Skeletal muscle cell (primary cell): ENCODE data around the gene FAM111B.
"Not testable (repeated sequence)": the region's sequence is repeated elsewhere in the genome, so short reads cannot be mapped to it uniquely, and the experiment has no call there.

Source experiments
- DNase-seq: peaks from one replicate; pipeline ENCODE4 v3.0.0-alpha.2; 2010; ENCODE audit warnings: low read depth
- H3K4me3 ChIP-seq: 2 replicates; pipeline ENCODE4 v1.5.1; 2011; ENCODE audit warnings: low read depth, mild to moderate bottlenecking, control low read depth, low read length, moderate library complexity

FAM111B gene

DNA sequence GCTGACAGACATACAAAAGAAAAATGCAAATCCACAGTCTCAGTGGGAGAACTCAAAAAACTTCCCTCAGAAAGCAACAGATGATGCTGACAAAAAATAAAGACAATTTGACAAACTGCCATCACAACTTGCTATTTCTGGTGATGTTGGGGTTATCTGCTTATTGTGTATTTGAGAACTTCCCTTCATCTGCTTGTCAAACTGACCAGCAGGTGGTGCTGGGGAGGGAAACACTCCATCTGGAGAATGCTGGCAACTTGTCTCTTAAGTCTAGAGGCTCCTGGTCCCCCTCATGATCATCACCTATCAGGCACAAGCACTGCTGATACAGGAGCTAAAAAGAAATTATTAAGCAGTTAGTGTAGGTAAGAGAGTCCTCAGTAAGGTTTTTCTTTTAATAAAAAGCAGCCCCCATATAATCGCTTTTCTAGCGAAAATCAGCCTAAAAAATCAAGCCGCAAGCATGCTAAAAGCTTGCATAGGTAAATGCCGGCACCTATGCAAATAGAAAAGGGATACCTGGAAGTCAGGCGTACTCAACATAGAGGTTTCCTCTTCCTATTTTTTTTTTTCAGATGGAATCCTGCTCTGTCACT is 9.8 kb upstream of the FAM111B start:
- peak; percentile 16 for DNase-seq
- H3K4me3 ChIP-seq = no peak overlapping the region

DNA sequence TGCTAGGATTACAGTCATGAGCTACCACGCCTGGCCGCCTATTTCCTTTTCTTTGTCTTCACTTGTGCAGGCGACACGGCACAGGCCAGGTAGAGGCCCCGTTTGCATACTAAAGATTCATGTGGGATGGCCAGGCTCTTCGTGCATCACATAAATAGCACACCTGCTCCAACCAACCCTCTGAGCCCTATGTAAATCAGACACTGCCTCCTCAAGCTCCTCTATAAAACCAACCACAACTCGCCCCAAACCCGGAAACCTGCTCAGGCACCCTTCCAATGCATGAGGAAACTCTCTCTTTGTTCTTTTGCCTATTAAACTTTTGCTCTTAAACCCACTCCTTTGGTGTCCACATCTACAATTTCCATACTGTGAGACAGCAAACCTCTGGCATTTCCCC is 9.1 kb upstream of the FAM111B start:
- not testable (repeated sequence) for H3K4me3 ChIP-seq, DNase-seq

DNA sequence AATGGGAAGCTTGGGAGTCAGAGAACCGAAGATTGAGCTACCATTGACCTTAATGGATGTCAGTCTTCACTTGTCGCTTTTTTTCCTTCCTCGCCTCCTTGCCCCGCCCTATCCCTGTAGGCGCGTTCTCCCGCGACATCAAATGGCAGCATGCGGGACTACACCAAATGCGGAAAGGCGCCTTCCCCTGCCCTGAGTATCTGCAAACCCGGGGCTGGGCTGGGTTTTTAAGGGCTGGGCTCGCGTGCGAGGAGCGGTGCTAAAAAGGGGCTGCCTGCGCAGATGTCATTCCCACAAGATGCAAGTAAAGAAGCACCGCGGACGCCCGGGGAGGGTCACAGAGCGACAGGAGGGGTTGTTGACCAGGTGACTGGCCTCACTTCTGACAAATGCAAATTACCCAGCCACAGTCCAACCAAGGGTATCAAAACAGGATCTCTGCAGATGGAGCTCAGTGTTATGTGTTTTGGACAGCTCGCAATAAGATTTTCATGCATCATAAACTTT is 4.7 kb upstream of the FAM111B start:
- H3K4me3 ChIP-seq = peak overlapping the region; percentile 27
- DNase-seq = no peak

GRCh38 chr11:59107721-59108120 is 684 bp downstream of the FAM111B start:
- H3K4me3 ChIP-seq = peak overlapping the region; percentile 60
- not testable (repeated sequence) for DNase-seq

DNA sequence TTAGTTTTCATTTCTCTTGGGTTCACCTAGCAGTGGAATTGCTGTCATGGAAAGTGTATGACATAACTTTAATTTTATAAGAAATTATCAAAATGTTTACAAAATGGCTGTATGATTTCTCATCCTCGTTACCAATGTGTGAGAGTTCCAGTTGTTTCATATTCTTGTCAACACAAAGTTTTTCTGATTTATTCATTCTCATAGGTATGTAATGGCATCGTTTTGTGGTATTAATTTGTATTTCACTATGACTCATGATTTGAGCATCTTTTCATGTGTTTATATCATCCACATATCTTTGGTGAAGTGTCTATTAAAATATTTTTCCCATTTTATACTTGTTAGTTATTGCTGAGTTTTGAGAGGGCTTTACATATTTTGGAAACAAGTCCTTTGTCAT is 5.5 kb downstream of the FAM111B start:
- no peak overlapping the region for H3K4me3 ChIP-seq
- no peak for DNase-seq

DNA sequence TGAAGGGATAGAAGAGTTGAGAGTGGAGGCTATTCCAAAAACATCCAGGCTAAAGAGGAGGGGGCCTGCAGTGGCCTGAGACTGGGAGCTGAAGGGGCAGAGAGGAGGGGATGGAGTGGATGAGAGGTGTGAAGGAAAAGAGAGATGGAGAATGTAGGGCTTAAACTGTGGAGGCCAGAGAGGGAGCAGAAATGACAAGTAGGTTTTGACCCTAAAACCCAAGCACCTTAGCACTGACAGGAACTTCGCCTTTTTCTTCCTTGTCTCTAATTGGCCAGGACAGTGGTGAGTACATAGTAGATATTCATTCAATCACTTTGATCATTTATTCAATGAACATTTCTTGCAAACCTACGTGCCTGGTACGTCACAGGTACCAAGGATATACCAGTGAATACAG is 7.3 kb downstream of the FAM111B start:
- DNase-seq = no peak
- no peak overlapping the region for H3K4me3 ChIP-seq

GRCh38 chr11:59115553-59115952 is 8.5 kb downstream of the FAM111B start:
- no peak for DNase-seq
- H3K4me3 ChIP-seq = no peak overlapping the region

DNA sequence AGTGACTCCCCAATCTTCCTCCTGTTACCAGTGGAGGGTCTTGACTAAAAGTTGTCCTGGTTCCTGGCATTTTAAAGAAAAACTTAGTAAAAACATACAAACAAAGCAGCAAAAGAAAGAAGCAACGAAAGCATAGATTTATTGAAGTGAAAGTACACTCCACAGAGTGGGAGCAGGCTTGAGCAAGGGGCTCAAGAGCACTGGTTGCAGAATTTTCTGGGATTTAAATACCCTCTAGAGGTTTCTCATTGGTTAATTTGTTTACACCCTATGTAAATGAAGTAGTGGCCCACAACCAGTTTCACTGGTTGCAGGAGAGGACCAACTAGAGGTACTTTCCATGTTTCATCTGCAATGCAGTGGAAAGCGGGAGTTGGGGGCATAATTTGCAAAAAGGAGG is 10.7 kb downstream of the FAM111B start:
- no peak overlapping the region for H3K4me3 ChIP-seq
- DNase-seq = no peak

DNA sequence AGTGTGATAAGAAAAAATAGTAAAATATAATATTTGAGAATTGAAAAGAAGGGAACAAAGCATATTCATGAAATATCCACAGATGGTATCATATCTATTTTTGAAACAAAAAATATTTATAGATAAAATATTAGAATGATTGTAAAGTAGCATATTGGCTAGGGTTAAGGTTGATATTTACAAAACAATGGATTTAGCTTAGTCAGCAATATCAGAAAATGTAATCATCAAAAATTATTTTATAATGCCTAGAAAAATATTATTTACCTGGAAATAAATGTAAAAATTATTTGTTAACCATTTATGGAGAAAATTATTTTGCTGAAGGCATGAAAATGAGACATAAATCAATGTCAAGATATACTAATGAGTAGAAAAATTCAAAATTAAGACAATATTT is 12.8 kb downstream of the FAM111B start:
- H3K4me3 ChIP-seq = no peak overlapping the region
- no peak for DNase-seq

- no peak overlapping the region for H3K4me3 ChIP-seq
- peak; percentile 24 for DNase-seq
Measured at GRCh38 chr11:59135648-59136461, 28.8 kb downstream of the FAM111B start.

DNA sequence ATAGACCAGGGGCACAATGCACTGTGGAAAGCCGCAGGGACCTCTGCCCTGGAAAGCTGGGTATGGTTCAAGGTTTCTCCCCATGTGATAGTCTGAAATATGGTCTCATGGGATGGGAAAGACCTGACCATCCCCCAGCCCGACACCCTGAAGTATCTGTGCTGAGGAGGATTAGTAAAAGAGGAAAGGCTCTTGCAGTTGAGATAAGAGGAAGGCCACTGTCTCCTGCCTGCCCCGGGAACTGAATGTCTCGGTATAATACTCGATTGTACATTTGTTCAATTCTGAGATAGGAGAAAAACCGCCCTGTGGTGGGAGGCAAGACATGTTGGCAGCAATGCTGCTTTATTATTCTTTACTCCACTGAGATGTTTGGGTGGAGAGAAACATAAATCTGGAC is 29.5 kb downstream of the FAM111B start:
- not testable (repeated sequence) for DNase-seq, H3K4me3 ChIP-seq

- no peak for DNase-seq
- H3K4me3 ChIP-seq = no peak overlapping the region
Measured at GRCh38 chr11:59137190-59137589, 30.2 kb downstream of the FAM111B start.

DNA sequence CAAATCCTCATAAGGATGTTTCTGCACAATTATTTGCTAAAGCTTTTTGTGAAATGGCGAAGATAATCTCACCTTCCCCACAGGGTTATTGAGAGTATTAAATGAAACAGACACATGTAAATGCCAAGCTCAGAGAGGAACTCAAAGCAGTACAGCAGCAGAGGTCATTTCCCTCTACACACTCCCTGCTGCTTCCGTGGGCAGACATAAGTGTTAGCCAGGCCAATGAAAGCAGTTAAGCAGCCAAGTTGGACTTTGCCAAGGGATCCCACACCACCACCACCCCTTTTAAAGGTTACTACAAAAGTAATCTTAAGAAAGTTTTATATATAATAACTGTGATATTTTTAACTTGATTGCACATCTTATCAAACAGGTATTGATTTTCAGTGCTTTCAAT is 31.6 kb downstream of the FAM111B start:
- H3K4me3 ChIP-seq = no peak overlapping the region
- DNase-seq = no peak

DNA sequence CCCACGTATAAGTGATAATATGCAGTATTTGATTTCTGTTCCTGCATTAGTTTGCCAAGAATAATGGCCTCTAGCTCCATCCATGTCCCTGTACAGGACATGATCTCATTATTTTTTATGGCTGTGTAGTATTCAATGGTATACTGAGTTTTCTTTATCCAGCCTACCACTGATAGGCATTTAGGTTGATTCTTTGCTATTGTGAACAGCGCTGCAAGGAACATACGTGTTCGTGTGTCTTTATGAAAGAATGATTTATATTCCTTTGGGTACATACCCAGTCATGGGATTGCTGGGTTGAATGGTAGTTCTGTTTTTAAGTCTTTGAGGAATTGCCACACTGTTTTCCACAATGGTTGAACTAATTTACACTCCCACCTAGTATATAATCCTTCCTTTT is 34.2 kb downstream of the FAM111B start:
- no peak overlapping the region for H3K4me3 ChIP-seq
- DNase-seq = no peak

DNA sequence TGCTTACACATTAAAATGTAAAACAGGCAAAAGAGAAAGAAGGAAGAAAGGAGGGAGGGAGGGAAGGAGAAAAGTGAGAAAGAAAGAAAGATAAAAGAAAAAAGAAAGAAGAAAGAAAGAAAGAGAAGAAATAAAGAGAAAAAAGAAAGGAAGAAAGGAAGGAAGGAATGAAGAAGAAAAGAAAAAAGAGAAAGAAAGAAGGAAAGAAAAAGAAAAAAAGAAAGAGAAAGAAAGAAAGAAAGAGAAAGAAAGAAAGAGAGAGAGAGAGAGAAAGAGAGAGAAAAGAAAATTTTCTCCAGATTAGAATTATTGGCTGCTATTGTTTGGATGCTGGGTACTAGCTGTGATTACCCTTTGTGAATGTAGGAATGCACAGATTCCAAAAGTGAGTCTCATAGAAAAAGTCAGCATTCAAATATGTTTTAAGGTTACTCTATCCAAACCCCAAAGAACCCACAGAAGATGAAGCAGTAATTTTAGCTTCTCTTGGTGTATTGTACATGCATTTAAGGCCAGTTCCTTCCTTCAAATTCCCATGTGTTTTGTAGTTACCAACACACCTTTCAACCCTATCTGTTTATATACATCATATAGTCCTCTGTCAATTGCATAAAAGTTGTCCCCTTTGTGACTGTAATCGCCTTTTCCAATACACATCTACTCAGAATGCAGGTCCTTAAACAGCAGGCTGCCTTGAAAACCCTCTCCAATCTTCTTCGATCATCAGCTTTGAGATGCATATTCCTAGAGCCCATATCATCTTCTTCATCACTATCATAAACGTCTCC is 34.8 kb downstream of the FAM111B start:
- H3K4me3 ChIP-seq = peak overlapping the region; percentile 85
- no peak for DNase-seq

GRCh38 chr11:59142530-59143507 is 35.8 kb downstream of the FAM111B start, which contains the start of gene FAM111A:
FAM111A (plus strand) TSS chr11:59142856; CDS start chr11:59148873, 6,017 bp downstream.
- DNase-seq = peak; percentile 43
- H3K4me3 ChIP-seq = peak within 1 kb of the TSS; percentile 85

GRCh38 chr11:59144096-59144495 is 37.1 kb downstream of the FAM111B start:
- no peak for DNase-seq
- H3K4me3 ChIP-seq = peak overlapping the region; percentile 61

DNA sequence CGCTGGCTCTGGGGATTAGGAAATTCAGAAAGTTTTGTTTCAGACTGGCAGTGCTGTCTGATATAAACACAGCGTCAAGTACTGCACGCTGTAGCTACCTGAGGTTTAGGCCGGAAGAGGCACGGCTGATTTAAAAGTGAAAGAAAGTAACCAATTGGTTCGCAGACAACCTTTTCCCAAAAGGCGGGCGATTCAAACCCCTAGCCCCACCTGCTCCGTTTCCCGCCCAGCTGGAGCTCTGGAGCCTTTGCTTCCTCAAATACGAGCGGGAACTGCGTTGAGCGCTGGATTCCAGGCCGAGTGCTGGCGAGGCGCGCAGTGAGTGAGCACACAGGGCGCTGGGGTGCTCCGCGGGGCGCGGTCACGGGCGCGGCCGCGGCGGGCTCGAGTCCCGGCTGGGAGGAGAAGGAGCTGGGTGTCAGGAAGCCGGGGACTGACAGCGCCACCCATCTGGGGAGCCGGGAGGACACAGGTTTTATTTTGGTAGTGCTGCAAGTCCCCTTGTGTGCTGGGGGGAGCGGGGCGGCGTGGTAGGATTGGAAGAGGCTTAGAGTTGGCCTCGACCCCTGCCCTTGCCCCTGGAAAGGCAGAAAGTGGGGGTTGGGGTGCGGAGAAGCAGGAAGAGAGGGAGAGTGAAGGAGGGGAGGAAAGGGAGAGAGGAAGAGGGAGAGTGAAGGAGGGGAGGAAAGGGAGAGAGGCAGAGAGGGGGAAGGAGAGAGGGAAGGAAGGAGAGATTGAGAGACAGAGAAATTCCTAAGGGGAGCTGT is 37.7 kb downstream of the FAM111B start:
- peak overlapping the region; percentile 61 for H3K4me3 ChIP-seq
- DNase-seq = peak; percentile 29
